ENCODE data around the gene TBC1D3C. TPM values are rescaled to one million over a fixed set of nuclear protein-coding genes. Genes with fewer than 3 reads are reported as not detected.

The TBC1D3C gene
- 0.87 TPM in 1 of 2 replicates, not detected in the other for total RNA-seq

GRCh38 chr17:38068534-38068933, at the start of gene TBC1D3C:
Gene TBC1D3C, minus strand, starts transcription at chr17:38068634. Its CDS starts 1,568 bp downstream, at chr17:38067066.

Other genes starting within 250 kb of the TBC1D3C start
- gene TBC1D3K, start 144.2 kb downstream of the TBC1D3C start, total RNA-seq: not detected in 2 replicates
- gene TBC1D3L, start 79.6 kb downstream of the TBC1D3C start, total RNA-seq: 2.4 TPM in 1 of 2 replicates, not detected in the other
- gene TBC1D3D, start 64.7 kb downstream of the TBC1D3C start, total RNA-seq: 0.09 and 0.11 TPM in 2 replicates
- gene TBC1D3E, start 59.3 kb upstream of the TBC1D3C start, total RNA-seq: 1.4 TPM in 1 of 2 replicates, not detected in the other
- not detected in 2 replicates for gene TBC1D3, start 123.9 kb upstream of the TBC1D3C start, total RNA-seq
- gene MRPL45, start 228.5 kb upstream of the TBC1D3C start, total RNA-seq: 37.2 and 43.3 TPM in 2 replicates